Activated T-cell treated with anti-CD3 and anti-CD28 coated beads for 1 hour (primary cell): ENCODE results near the gene ITPK1.

Experiments used
- DNase-seq: peaks from one replicate; pipeline ENCODE4 v3.0.0-alpha.2; 2020; ENCODE audit warnings: low read depth

Gene ITPK1

GRCh38 chr14:93061380-93062012, 54.2 kb downstream of the ITPK1 start:
- DNase-seq, result no peak

GRCh38 chr14:93060841-93061240, 54.9 kb downstream of the ITPK1 start:
- DNase-seq, result no peak

GRCh38 chr14:93059917-93060545, 55.7 kb downstream of the ITPK1 start:
- DNase-seq, result no peak

- no peak for DNase-seq
Measured at GRCh38 chr14:93059260-93059659, 56.5 kb downstream of the ITPK1 start.

DNA sequence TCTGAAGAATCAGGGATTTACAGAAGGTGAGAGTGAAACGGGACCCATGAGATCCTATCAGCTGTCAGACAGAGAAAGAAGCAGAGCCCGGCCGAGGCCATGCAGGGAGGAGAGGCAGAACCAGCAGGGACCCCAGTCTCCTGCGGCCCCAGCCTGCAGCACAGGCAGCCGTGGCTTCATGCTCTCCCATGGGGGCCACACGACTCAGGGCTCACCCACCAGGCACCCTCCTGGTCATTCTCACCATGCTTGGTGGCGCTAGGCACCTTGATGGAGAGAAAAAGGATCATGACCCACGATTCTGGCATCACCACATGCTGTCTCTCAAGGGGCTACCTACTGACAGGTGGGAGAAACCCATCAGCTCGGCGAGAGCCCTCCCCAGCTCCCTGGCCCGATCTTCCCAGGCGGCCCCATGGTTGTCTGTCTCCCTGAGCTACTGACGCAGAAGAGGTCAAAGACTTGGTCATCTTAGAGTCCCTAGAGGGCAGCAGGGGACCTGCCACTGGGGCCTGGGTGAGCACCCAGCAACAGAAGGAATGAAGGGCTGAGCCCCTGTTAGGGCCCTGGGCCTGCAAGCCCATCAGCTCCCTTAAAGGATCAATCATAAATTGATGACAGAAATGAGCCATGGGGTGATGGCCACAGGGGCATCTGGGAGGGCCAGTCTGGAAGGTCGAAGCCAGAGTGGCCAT, 58.0 kb downstream of the ITPK1 start:
- no peak for DNase-seq

DNA sequence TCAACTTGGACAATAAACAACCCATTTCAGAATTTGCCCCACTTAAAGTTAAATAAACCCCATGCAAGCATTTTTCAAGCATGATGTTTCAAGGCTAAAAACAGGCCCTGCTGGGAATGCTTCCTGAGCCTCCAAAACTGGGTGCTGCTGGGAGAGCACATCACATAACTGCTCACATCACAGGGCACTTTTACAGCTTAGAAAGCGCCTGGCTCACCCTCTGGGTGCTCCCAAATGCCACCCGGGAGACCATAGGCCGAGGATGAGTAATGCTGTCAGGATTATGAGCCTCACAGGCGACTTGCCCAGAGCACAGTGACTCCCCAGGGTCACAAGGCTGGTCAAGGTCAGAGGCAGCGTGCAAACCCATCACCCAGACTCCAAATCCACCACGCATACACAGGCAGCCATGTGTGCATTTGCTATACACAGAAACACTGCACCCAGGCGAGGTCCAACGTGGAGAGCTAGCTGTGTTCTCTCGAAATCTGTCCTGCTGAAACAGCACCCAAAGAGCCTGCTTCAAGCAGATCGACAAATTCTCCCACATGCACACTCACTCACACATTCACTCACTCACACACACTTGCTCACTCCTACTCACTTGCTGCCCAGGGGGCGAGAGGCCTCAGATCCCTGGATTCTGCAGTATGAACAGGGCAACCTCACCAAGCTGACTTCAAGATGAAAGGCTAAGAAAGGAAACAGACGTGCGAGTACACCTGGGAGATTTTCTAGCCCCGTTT, 58.7 kb downstream of the ITPK1 start:
- DNase-seq, result no peak

- no peak for DNase-seq
Measured at GRCh38 chr14:93056166-93056839, 59.4 kb downstream of the ITPK1 start.

- DNase-seq, result no peak
Measured at GRCh38 chr14:93055651-93056115, 60.0 kb downstream of the ITPK1 start.

GRCh38 chr14:93054876-93055275, 60.8 kb downstream of the ITPK1 start:
- DNase-seq, result no peak

- no peak for DNase-seq
Measured at GRCh38 chr14:93054006-93054405, 61.7 kb downstream of the ITPK1 start.

GRCh38 chr14:93051600-93052546, 63.9 kb downstream of the ITPK1 start:
- DNase-seq, result no peak

- DNase-seq, result no peak
Measured at GRCh38 chr14:93050761-93051160, 65.0 kb downstream of the ITPK1 start.

DNA sequence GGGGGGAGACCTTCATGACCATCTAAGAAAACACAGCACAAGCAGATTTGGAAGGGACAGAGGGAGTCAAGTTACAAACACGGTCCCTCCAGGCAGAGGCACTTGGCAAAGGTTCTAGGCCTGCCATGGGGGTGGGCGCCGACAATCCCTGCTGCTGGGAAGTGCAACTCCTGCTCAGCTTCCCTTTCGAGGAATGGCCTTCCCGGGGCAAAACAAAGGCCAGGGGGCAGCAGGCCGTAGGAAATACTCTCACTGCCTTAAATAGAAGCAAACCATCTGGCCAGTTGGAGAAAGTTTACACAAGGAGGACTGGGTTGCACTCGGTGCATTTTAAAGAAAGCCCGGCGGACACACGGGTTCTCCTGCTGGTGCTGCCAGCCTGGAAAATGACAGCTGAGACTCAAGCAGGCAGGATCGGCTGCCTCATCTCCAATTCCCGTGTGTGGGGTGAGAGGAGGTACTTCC, 65.8 kb downstream of the ITPK1 start:
- DNase-seq, result no peak

DNA sequence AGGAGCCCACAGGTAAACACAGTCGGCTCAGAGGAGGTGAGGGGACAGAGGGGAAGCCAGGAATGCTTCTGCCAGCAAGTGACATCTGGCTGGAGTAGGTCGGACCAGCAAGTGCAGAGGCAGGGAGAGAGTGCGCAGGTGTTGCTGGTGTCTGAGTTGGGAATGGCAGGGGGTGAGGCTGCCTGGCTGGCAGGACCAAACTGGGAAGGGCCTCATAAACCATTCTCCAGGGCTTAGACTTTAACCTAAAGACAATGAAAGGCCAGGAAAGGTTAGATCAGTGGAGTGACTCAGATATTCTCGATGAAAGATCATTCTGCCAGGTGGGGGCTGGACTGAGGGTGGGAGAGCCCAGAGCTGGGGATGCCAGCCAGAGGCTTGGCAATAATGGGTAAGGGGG, 66.4 kb downstream of the ITPK1 start:
- no peak for DNase-seq

DNA sequence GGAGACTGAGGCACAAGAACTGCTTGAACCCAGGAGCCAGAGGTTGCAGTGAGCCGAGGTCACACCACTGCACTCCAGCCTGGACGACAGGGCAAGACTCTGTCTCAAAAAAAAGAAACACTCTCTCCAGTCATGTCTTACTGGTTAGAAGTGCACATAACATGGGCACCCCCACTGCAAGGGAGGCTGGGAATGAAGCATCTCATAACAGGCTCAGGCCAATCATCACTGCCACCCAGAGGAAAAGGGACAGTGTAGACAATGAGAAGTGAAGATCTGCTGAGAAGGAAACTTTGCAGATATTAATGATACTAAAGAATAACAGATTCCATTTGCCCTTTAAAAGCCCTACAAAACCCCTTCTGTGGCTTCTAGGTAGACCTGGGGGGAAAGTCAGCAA, 66.9 kb downstream of the ITPK1 start:
- DNase-seq, result no peak

GRCh38 chr14:93047661-93048060, 68.1 kb downstream of the ITPK1 start:
- DNase-seq, result no peak

- no peak for DNase-seq
Measured at GRCh38 chr14:93047157-93047556, 68.6 kb downstream of the ITPK1 start.

DNA sequence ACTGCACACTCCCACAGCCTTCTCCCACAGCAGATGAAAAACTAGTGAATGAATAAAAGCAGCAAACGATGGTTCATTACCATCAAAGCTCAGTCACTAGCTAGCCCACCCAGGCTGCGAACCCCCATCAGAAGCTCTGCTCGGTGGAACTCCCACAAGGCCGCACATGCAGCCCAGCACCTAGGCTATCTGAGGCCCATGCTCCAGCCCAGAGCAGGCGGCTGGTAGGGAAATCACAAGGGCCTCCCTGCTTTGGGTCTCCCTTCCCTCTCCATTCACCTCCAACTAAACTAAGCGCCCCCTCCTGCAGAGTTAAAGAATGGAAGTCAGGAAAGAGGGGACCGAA, 69.0 kb downstream of the ITPK1 start:
- no peak for DNase-seq

GRCh38 chr14:93045965-93046704, 69.6 kb downstream of the ITPK1 start:
- DNase-seq, result no peak

GRCh38 chr14:93045211-93045674, 70.5 kb downstream of the ITPK1 start:
- no peak for DNase-seq
